SH-SY5Y (cell line): Measurements from ENCODE around the gene SLC66A1.
A peak's percentile ranks its signal among the peaks of the same experiment; 100 is the strongest.

Experiments used
- GATA2 ChIP-seq: IDR thresholded peaks from 2 replicates; pipeline ENCODE4 v1.6.1; 2011; ENCODE audit warnings: mild to moderate bottlenecking, low read depth, low read length
- GATA3 ChIP-seq: IDR thresholded peaks from 2 replicates; pipeline ENCODE4 v1.6.1; 2011; ENCODE audit warnings: low read depth, mild to moderate bottlenecking, low read length, moderate library complexity

The SLC66A1 gene

GRCh38 chr1:19317126-19317910, 5.2 kb downstream of the SLC66A1 start:
- TF ChIP-seq GATA2 = no peak
- no peak for TF ChIP-seq GATA3

- TF ChIP-seq GATA2 (no peak), GATA3 (no peak)
Observed at GRCh38 chr1:19319196-19319595, 7.1 kb downstream of the SLC66A1 start.

- no peak for TF ChIP-seq GATA3
- TF ChIP-seq GATA2 = no peak
Observed at GRCh38 chr1:19321071-19321470, 8.9 kb downstream of the SLC66A1 start.

GRCh38 chr1:19322481-19322880, 10.4 kb downstream of the SLC66A1 start:
- TF ChIP-seq GATA2 (no peak), GATA3 (no peak)

- TF ChIP-seq GATA3 = no peak
- no peak for TF ChIP-seq GATA2
Observed at GRCh38 chr1:19323987-19324664, 12.0 kb downstream of the SLC66A1 start.

- no peak for TF ChIP-seq GATA2
- no peak for TF ChIP-seq GATA3
Observed at GRCh38 chr1:19324665-19324990, 12.5 kb downstream of the SLC66A1 start.

- no peak for TF ChIP-seq GATA2
- TF ChIP-seq GATA3 = no peak
Observed at GRCh38 chr1:19325368-19325957, 13.3 kb downstream of the SLC66A1 start.

- TF ChIP-seq GATA3 (no peak), GATA2 (no peak)
Observed at GRCh38 chr1:19325958-19326747, 14.0 kb downstream of the SLC66A1 start.

GRCh38 chr1:19326748-19327065, 14.6 kb downstream of the SLC66A1 start:
- TF ChIP-seq GATA2 (no peak), GATA3 (no peak)

GRCh38 chr1:19327301-19327700, 15.2 kb downstream of the SLC66A1 start:
- TF ChIP-seq GATA3 = no peak

- TF ChIP-seq GATA3 = no peak
- TF ChIP-seq GATA2 = no peak
Observed at GRCh38 chr1:19327736-19328135, 15.6 kb downstream of the SLC66A1 start.

GRCh38 chr1:19328486-19328885, 16.4 kb downstream of the SLC66A1 start:
- TF ChIP-seq GATA2 (no peak), GATA3 (no peak)

GRCh38 chr1:19329188-19329587, 17.1 kb downstream of the SLC66A1 start:
- no peak for TF ChIP-seq GATA3
- TF ChIP-seq GATA2 = no peak

- no peak for TF ChIP-seq GATA2
- no peak for TF ChIP-seq GATA3
Observed at GRCh38 chr1:19329611-19330010, 17.5 kb downstream of the SLC66A1 start.

- TF ChIP-seq GATA2 (peak; percentile 56), GATA3 (no peak)
Observed at GRCh38 chr1:19330449-19331135, 18.5 kb downstream of the SLC66A1 start.
